ENCODE data around the gene ATP8B1.

GRCh38 chr18:57836557-57836956, 33.4 kb upstream of the ATP8B1 start:
- TF ChIP-seq CTCF (IDR thresholded peaks at IDR 0.05), result no peak
- no peak for TF ChIP-seq EZH2 (IDR thresholded peaks at IDR 0.05)
